Mucosa of rectum (tissue), 2 donors: ENCODE data around the gene IYD.

ENCODE experiments used
- H3K27ac ChIP-seq, 2 donors: one replicate each; pipeline ENCODE4 v1.7.0; 2013; ENCODE audit warnings: inconsistent platforms in 2 of 2, low read depth in 2 of 2, low read length in 2 of 2
- H3K27me3 ChIP-seq, 2 donors: one replicate each; pipeline ENCODE4 v1.7.0; 2013; ENCODE audit warnings: low read length in 2 of 2; ENCODE audit not compliant: control insufficient read depth in 2 of 2, insufficient read depth in 2 of 2
- H3K36me3 ChIP-seq, 2 donors: one replicate each; pipeline ENCODE4 v1.7.0; 2013; ENCODE audit warnings: low read length in 2 of 2; ENCODE audit not compliant: control insufficient read depth in 2 of 2, insufficient read depth in 2 of 2
- H3K4me1 ChIP-seq, 2 donors: one replicate each; pipeline ENCODE4 v1.7.0; 2013; ENCODE audit warnings: low read length in 2 of 2, mild to moderate bottlenecking in 1 of 2; ENCODE audit not compliant: control insufficient read depth in 2 of 2, insufficient read depth in 2 of 2
- H3K4me3 ChIP-seq, 2 donors: one replicate each; pipeline ENCODE4 v1.7.0; 2013; ENCODE audit warnings: low read length in 2 of 2
- H3K9ac ChIP-seq, 2 donors: one replicate each; pipeline ENCODE4 v1.7.0; 2013; ENCODE audit warnings: low read length in 2 of 2, low read depth in 1 of 2, mild to moderate bottlenecking in 1 of 2
- H3K9me3 ChIP-seq, 2 donors: one replicate each; pipeline ENCODE4 v1.7.0; 2013; ENCODE audit warnings: low read length in 2 of 2; ENCODE audit not compliant: control insufficient read depth in 2 of 2
- donor health status: healthy.
- donor health status: Normal muscosa, but diverticular disease.

IYD gene

DNA sequence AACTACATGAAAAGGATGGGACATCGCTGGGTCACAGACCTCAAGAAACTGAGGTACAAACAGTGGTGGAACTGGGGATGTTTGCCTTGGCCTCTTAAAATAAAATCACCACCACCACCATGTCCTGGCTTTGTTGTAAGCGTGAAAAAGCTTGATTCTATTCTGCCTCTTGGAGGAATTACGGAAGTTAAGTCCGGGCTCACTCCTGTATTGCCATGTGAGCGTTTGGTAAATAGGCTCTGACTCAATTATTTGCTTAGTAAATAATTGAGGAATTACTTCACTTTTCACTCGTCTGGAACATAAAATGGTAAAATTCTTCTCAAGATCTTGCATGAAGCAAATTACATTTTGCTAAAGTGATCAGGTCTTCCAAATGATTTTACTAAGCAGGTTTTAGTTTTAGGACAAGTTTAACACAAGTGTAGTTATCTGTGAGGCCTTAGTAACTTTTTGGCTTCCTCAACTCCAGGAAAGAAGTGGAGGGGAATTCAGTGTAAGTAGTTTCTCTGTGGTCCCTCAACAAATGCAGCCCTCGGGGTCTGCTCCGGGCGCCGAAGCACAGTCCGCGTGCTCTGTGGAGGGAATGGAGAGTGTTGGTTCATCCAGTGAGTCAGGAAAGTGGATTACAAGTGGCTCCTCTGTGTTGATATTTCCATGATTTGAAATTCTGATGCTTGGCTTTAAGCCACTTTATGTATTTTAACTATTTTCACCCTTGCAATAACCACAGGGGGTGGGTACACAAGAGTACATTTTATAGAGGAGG, 23.8 kb downstream of the IYD start:
- Histone ChIP-seq H3K9ac (no peak overlapping the region), H3K9me3 (no peaks in the 10 kb centered on the region), H3K4me1 (no peaks in the 10 kb centered on the region), H3K36me3 (no peaks in the 10 kb centered on the region), H3K27ac (no peak overlapping the region), H3K27me3 (peaks cover 0 to 3% of the 10 kb centered on the region in 2 donors), H3K4me3 (no peak overlapping the region)

DNA sequence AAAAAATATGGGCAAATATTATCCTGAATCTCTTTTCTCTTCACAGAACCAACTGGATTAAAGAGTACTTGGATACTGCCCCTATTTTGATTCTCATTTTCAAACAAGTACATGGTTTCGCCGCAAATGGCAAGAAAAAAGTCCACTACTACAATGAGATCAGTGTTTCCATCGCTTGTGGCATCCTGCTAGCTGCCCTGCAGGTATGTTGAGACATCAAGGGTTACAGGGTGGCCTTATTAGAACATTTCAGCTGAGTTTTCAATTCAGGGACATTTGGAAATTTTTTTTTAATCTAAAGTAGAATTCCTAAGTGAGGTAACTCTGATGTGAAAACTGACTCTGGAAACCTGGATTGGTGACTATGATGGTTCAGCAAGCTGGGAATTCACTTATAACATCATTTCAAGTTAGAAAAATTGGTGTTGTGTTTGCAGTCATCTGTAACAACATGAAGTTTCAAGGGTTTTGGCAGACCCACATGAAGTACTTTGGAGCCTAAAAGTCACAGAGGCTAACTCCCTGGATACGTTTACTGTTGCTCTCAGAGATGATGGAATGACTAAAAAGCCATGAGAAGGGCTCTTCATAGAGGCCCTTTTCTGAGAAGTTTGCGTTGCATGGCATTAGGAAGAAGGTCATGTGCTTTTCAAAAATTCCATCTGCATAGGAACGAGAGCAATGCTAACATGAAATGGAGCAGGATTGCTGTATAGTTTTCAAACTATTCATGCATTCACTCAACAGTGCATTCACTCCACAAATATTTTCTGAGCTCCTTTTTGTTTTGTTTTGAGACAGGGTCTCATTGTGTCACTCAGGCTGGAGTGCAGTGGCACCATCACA, 25.5 kb downstream of the IYD start:
- Histone ChIP-seq H3K9ac (no peak overlapping the region), H3K9me3 (no peaks in the 10 kb centered on the region), H3K27me3 (peaks cover 0 to 3% of the 10 kb centered on the region in 2 donors), H3K4me3 (no peak overlapping the region), H3K36me3 (peaks cover 0 to 3% of the 10 kb centered on the region in 2 donors), H3K27ac (no peak overlapping the region), H3K4me1 (no peaks in the 10 kb centered on the region)

DNA sequence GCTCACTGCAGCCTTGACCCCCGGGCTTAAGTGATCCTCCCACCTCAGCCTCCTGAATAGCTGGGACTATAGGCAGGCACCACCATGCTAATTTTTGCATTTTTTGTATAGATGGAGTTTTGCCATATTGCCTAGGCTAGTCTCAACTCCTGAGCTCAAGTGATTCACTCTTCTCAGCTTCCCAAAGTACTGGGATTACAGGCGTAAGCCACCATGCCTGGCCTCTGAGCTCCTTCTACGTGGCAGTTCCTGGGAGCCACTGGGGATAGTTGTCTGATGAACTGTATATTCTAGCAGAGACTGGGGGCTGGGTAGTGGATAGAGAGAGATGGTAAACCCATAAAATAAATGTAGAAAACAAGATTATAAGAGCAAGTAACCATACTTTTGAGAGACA, 26.1 kb downstream of the IYD start:
- no peaks in the 10 kb centered on the region for H3K4me1 ChIP-seq
- H3K27ac ChIP-seq, result no peak overlapping the region

DNA sequence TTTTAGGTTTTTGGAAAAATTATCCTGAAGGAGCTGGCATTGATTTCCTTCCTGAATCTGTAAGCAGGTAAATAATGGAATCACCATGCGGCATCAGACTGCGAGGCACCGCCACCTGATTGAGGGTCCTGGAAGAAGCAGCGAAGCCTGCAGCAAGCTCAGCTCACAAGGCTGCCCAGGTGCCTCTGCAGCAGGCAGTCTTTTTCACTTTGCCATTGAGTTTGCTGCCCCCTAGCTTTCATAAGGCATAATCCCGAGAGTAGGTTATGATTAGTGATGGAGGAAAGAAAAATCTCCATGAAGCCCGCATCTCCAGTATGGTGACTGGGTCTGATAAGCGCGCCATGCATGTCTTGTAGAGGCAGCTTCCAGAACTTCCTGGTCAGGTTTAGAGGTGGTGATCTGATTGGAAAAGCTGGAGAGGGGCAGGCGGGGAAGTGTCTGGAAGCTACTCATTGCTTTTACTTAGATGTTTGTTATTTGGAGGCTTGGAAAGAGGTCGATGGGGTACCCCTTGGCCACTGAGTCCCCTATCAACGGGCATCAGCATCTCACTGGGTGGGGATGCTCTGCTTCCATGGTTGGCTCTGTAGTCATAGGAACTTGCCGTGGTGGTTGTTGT, 26.7 kb downstream of the IYD start:
- Histone ChIP-seq H3K9ac (no peak overlapping the region), H3K27ac (no peak overlapping the region), H3K4me1 (no peaks in the 10 kb centered on the region), H3K36me3 (peaks cover 0 to 3% of the 10 kb centered on the region in 2 donors), H3K9me3 (no peaks in the 10 kb centered on the region), H3K27me3 (peaks cover 0 to 1% of the 10 kb centered on the region in 2 donors), H3K4me3 (no peak overlapping the region)

More for the DNA sequence above, 26.1 kb downstream of the IYD start:
- Histone ChIP-seq H3K9me3 (no peaks in the 10 kb centered on the region), H3K4me3 (no peak overlapping the region), H3K27me3 (peaks cover 0 to 3% of the 10 kb centered on the region in 2 donors), H3K36me3 (peaks cover 0 to 3% of the 10 kb centered on the region in 2 donors), H3K9ac (no peak overlapping the region)

DNA sequence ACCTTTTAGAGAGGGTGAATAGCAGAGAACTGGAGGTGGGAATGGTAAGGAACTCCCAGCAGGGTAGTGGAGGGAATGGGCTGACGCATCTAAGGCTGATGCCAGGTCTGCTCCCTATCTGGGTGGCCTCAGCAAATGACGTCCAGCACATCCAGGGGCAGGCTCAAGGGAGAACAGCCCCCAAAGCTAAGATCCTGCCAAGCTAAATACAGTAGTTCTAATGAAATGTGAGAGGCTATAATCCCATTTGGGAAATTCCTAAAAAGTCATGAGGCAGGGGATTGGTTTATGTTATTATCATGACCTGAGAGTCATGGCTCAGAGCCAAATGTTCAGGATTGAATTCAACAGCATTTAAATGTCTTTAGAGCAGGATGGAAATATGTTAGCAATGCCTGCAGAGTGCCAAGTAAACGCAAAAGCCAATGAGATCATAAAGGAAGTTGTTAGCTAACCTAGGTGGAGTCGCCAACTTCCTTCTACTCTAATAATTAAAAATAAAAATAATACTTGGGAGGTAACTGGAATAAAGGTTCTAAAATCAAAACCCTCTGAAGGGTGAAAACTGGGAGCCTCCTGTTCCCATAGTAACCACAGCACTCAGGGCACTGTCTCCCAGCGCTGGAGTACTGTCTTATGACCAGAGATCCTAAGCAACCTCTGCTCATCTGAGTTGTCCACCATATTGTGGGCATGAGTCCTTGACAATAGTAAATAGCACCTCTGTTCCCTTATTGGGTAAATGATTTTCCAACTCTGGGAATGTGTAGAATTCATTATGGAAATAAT, 34.8 kb downstream of the IYD start:
- Histone ChIP-seq H3K27ac (no peak overlapping the region), H3K9me3 (no peaks in the 10 kb centered on the region), H3K9ac (no peak overlapping the region), H3K4me3 (no peak overlapping the region), H3K27me3 (no peaks in the 10 kb centered on the region), H3K36me3 (no peaks in the 10 kb centered on the region), H3K4me1 (peaks cover 0 to 2% of the 10 kb centered on the region in 2 donors)

DNA sequence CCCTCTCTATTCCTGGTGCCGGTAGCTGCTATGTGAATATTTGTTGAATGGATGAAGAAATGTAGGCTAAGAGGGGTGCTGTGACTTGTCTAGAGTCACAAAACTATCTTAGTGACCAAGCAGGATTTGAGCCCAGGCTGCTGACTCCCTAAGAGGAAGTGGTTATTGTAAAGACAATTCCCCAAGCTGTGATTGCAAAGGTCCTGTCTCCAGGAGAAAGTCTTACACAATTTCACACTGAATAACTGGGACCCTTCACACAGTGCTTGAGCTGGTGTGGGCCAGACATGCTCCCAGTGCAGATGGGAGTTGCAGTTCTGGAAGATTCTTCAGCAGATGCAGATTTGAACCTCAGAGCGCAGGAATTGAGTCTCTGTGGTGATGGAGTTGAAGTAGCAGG, 38.1 kb downstream of the IYD start:
- H3K36me3 ChIP-seq, result no peaks in the 10 kb centered on the region
- H3K27me3 ChIP-seq, result no peaks in the 10 kb centered on the region
- H3K4me1 ChIP-seq, result peaks cover 5 to 10% of the 10 kb centered on the region in 2 donors
- no peaks in the 10 kb centered on the region for H3K9me3 ChIP-seq
- H3K4me3 ChIP-seq, result no peak overlapping the region
- no peak overlapping the region for H3K9ac ChIP-seq
- H3K27ac ChIP-seq, result no peak overlapping the region

DNA sequence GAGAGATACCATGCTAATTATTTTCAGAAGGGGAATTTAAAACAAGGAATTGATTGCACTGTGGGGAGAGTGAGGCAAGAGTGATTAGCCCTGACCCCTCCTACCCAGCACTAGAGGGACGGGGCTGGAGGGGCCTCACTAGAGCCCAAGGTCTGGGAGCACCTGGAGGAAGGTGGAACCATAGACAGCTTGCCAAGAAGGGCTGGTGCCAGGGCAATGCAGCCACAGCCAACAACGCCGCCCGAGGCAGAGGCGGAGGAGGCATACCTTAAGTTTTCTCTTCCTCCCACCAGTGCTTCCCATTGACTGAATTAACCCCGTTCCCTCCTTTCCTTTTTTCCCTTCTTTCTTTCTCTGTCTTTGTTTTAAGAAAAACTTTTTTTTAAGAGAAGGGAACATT, 40.0 kb downstream of the IYD start:
- Histone ChIP-seq H3K9ac (no peak overlapping the region), H3K36me3 (no peaks in the 10 kb centered on the region), H3K9me3 (no peaks in the 10 kb centered on the region), H3K27me3 (no peaks in the 10 kb centered on the region), H3K4me1 (peaks cover 5 to 8% of the 10 kb centered on the region in 2 donors), H3K27ac (no peak overlapping the region), H3K4me3 (no peak overlapping the region)

DNA sequence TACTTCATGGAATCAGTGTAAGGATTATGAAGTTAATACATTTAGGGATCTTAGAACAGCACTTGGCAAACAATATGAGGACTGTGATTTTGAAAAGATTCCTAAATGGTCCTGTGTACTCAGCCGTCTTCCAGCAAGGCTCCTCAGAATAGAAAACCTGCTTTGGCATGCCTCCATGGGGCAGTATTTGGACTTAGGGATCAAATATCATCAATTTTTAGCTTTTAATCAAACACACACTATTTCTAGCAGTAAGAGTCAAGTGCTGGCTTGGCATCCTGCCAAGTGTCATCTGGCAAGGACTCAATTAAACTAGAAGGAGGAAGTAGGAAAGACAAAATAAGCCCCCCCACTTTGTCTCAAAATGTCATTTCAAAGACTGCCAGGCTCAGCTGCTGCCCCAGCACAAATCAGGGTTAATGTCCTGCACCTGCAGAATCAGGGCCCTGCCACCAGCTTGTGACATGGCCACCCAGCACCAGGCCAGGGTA, 40.8 kb downstream of the IYD start:
- peaks cover 5 to 8% of the 10 kb centered on the region in 2 donors for H3K4me1 ChIP-seq
- H3K27ac ChIP-seq, result no peak overlapping the region
- H3K9ac ChIP-seq, result no peak overlapping the region
- H3K9me3 ChIP-seq, result no peaks in the 10 kb centered on the region
- no peak overlapping the region for H3K4me3 ChIP-seq
- no peaks in the 10 kb centered on the region for H3K27me3 ChIP-seq
- H3K36me3 ChIP-seq, result no peaks in the 10 kb centered on the region

DNA sequence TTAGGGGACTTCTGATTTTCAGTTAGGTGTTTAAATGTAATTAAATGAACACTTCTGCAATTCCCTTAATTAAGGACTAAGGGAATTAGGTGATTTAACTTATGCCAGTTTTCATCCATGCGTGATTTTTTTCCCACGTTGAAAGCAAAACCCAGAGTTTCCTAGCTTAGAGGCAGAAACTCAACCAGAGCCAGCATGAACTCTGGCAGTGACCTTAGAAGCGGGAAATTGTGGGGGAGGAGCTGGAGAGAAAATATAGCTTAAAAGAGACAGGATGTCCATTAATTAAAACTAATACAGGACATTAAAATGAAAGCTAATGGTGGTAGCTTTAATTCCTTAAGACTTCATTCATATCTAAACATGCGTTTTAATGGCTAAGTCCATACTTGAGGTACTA, 41.6 kb downstream of the IYD start:
- H3K4me1 ChIP-seq, result peaks cover 5 to 8% of the 10 kb centered on the region in 2 donors
- H3K36me3 ChIP-seq, result no peaks in the 10 kb centered on the region
- no peak overlapping the region for H3K4me3 ChIP-seq
- H3K27me3 ChIP-seq, result no peaks in the 10 kb centered on the region
- no peaks in the 10 kb centered on the region for H3K9me3 ChIP-seq
- no peak overlapping the region for H3K27ac ChIP-seq
- no peak overlapping the region for H3K9ac ChIP-seq
